CD14-positive monocyte (primary cell): Measurements from ENCODE around the gene HS1BP3. TPM values are rescaled to one million over a fixed set of nuclear protein-coding genes. Genes with fewer than 3 reads are reported as not detected.

ENCODE experiments used
- DNase-seq, 3 donors: peaks; one replicate each; pipeline ENCODE4 v3.0.0-alpha.2; 2011 to 2022
- H2AFZ ChIP-seq: 2 replicates; pipeline ENCODE4 v1.6.0; 2012; ENCODE audit warnings: mild to moderate bottlenecking, low read depth, low read length, inconsistent platforms; ENCODE audit not compliant: insufficient read depth, poor library complexity, severe bottlenecking
- H3K27ac ChIP-seq, 2 donors: 1 replicate in 1 of 2; 2 replicates in 1 of 2; pipeline ENCODE4 v1.5.1; 2012 to 2013; ENCODE audit warnings: low read length in 2 of 2, control low read depth in 1 of 2, inconsistent platforms in 1 of 2, low read depth in 1 of 2, mild to moderate bottlenecking in 1 of 2
- H3K27me3 ChIP-seq, 2 donors: one replicate each; pipeline versions ENCODE4 v1.6.0 to v1.6.1; 2011 to 2013; ENCODE audit warnings: low read length in 2 of 2; ENCODE audit not compliant: control insufficient read depth in 2 of 2, insufficient read depth in 2 of 2
- H3K36me3 ChIP-seq, 2 donors: replicated peaks in 1 of 2; 1 replicate in 1 of 2; 2 replicates in 1 of 2; pipeline versions ENCODE4 v1.5.1 to v1.6.1; 2012 to 2013; ENCODE audit warnings: low read length in 2 of 2, control low read depth in 1 of 2, inconsistent platforms in 1 of 2, mild to moderate bottlenecking in 1 of 2; ENCODE audit not compliant: insufficient read depth in 2 of 2, control insufficient read depth in 1 of 2
- H3K4me1 ChIP-seq, 2 donors: 1 replicate in 1 of 2; 2 replicates in 1 of 2; pipeline versions ENCODE4 v1.5.1 to v1.6.1; 2012 to 2013; ENCODE audit warnings: low read length in 2 of 2, control low read depth in 1 of 2, inconsistent platforms in 1 of 2, mild to moderate bottlenecking in 1 of 2, moderate library complexity in 1 of 2; ENCODE audit not compliant: insufficient read depth in 2 of 2, control insufficient read depth in 1 of 2
- H3K4me2 ChIP-seq: replicated peaks from 2 replicates; pipeline ENCODE3; 2012; ENCODE audit warnings: low read length, moderate library complexity, mild to moderate bottlenecking; ENCODE audit not compliant: poor library complexity, severe bottlenecking; ENCODE audit errors: extremely low read depth
- H3K4me3 ChIP-seq, 3 experiments: fragments of 200-600 bp in 1 of 3; sonication (generic) in 1 of 3; replicated peaks in 1 of 3; 1 replicate in 2 of 3; 2 replicates in 1 of 3; pipeline ENCODE4 v1.5.1; 2011 to 2013; ENCODE audit warnings: low read length in 3 of 3, mild to moderate bottlenecking in 3 of 3, control low read depth in 2 of 3, low read depth in 2 of 3, inconsistent platforms in 1 of 3, moderate library complexity in 1 of 3
- H3K79me2 ChIP-seq: 2 replicates; pipeline ENCODE4 v1.6.0; 2012; ENCODE audit warnings: mild to moderate bottlenecking, control low read depth, inconsistent platforms, low read length, moderate library complexity; ENCODE audit not compliant: insufficient read depth
- H3K9ac ChIP-seq: 2 replicates; pipeline ENCODE4 v1.6.0; 2017; ENCODE audit warnings: low read length, mild to moderate bottlenecking; ENCODE audit not compliant: insufficient read depth, poor library complexity, severe bottlenecking
- H3K9me3 ChIP-seq, 2 donors: replicated peaks in 1 of 2; 1 replicate in 1 of 2; 2 replicates in 1 of 2; pipeline versions ENCODE4 v1.5.1 to v1.6.1; 2012 to 2013; ENCODE audit warnings: low read length in 2 of 2, control low read depth in 1 of 2; ENCODE audit not compliant: control insufficient read depth in 1 of 2, insufficient read depth in 1 of 2
- H4K20me1 ChIP-seq: 2 replicates; pipeline ENCODE4 v1.6.0; 2012; ENCODE audit warnings: mild to moderate bottlenecking, low read length, control low read depth, moderate library complexity; ENCODE audit not compliant: insufficient read depth
- H3K27ac Mint-ChIP-seq, 7 donors: one replicate each; pipeline ENCODE4 v1.8.0; 2020; ENCODE audit warnings: mild to moderate bottlenecking in 7 of 7, mixed read lengths in 7 of 7, moderate library complexity in 6 of 7, inconsistent platforms in 2 of 7
- H3K27me3 Mint-ChIP-seq, 3 donors: one replicate each; pipeline ENCODE4 v1.8.0; 2021 to 2022; ENCODE audit warnings: low read depth in 3 of 3, mild to moderate bottlenecking in 3 of 3, mixed read lengths in 3 of 3, moderate library complexity in 3 of 3, inconsistent platforms in 1 of 3
- H3K36me3 Mint-ChIP-seq, 2 donors: one replicate each; pipeline ENCODE4 v1.8.0; 2020; ENCODE audit warnings: mixed read lengths in 2 of 2, inconsistent platforms in 1 of 2, mild to moderate bottlenecking in 1 of 2
- H3K4me1 Mint-ChIP-seq: one replicate; pipeline ENCODE4 v1.8.0; 2020; ENCODE audit warnings: mild to moderate bottlenecking, mixed read lengths
- H3K4me3 Mint-ChIP-seq, 2 donors: one replicate each; pipeline ENCODE4 v1.8.0; 2020; ENCODE audit warnings: mild to moderate bottlenecking in 2 of 2, mixed read lengths in 2 of 2, moderate library complexity in 1 of 2
- H3K9me3 Mint-ChIP-seq, 7 donors: one replicate each; pipeline ENCODE4 v1.8.0; 2020 to 2022; ENCODE audit warnings: mixed read lengths in 7 of 7, mild to moderate bottlenecking in 6 of 7, moderate library complexity in 6 of 7, inconsistent platforms in 2 of 7
- WGBS: methylation state at CpG from one replicate; pipeline ENCODE4 v1.1.5; 2013; ENCODE audit warnings: missing lambda C conversion rate; ENCODE audit not compliant: insufficient coverage; 5-methylcytosine and 5-hydroxymethylcytosine counted together
- intact Hi-C, 2 donors: fragments of 100-400 bp; cut with micrococcal nuclease; formaldehyde crosslinking; loops; one replicate each; pipeline versions ENCODE4 v1.15.0 to v1.15.1; 2023
- polyA plus RNA-seq, 3 donors: library from polyadenylated mRNA; depleted of rRNA in 1 of 3; unstranded in 2 of 3; stranded (reverse) in 1 of 3; fragments of 300-500 nt in 2 of 3; fragments of >200 nt in 1 of 3; fragmentation: Illumina TruSeq in 2 of 3; gene quantifications; 1 replicate in 2 of 3; 2 replicates in 1 of 3; pipeline ENCODE4 v1.2.3, GENCODE V29; 2012 to 2021
- TF ChIP-seq, protein P1 (sequence below): fragments of 200-600 bp; IDR thresholded peaks from one replicate; pipeline ENCODE4 v1.8.0; 2022; ENCODE audit warnings: antibody characterized with exemption, mild to moderate bottlenecking

The HS1BP3 gene
- polyA plus RNA-seq, 3 donors = 45.1 to 48.9 (median 45.4) TPM

DNA sequence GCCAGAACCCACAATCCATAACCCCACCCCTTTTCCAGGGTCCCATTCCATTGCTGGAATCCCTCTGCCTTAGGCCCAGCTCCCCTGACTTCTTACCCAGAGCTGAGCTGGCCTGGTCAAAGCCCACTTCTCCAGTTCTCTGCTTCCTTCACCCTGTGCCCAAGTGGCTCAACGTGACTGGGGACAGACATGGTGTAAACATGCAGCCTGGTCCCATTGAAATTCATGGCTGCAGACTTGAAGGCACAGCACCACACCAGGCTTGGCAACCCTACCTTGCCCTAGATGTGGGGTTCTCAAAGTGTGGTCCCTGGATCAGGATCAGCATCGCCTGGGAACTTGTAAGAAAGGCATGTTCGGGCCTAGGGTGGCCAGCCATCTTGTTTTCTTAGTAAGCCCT lies 3.7 kb downstream of the HS1BP3 start:
- Histone ChIP-seq H3K79me2 (peaks cover 43% of the 10 kb centered on the region), H3K9ac (no peak overlapping the region), H3K36me3 (peaks cover 37 to 55% of the 10 kb centered on the region in 2 donors), H2AFZ (no peak overlapping the region), H3K4me3 (no peak overlapping the region), H4K20me1 (peaks cover 70% of the 10 kb centered on the region), H3K4me1 (peaks cover 26 to 30% of the 10 kb centered on the region in 2 donors), H3K27ac (no peak overlapping the region), H3K4me2 (no peak overlapping the region), H3K27me3 (no peaks in the 10 kb centered on the region), H3K9me3 (no peaks in the 10 kb centered on the region)
- DNase-seq = no peak
- Mint-ChIP-seq H3K4me3 (no peak overlapping the region), H3K36me3 (peaks cover 51% of the 10 kb centered on the region in 2 donors), H3K27ac (peak overlapping the region in 4 of 7 donors; percentile 14 to 84 (median 65)), H3K4me1 (peaks cover 53% of the 10 kb centered on the region), H3K9me3 (peaks cover 0 to 2% (median 0%) of the 10 kb centered on the region in 7 donors), H3K27me3 (peaks cover 0 to 5% (median 2%) of the 10 kb centered on the region in 3 donors)
- intact Hi-C loops = loop anchor here in 1 of 2 donors (10.0 kb wide), 1 partner anchor 762 kb away; no protein-coding TSS in a partner anchor
- WGBS = 90% methylated on average over 2 of the region's 3 CpGs
- TF ChIP-seq, protein P1, sequence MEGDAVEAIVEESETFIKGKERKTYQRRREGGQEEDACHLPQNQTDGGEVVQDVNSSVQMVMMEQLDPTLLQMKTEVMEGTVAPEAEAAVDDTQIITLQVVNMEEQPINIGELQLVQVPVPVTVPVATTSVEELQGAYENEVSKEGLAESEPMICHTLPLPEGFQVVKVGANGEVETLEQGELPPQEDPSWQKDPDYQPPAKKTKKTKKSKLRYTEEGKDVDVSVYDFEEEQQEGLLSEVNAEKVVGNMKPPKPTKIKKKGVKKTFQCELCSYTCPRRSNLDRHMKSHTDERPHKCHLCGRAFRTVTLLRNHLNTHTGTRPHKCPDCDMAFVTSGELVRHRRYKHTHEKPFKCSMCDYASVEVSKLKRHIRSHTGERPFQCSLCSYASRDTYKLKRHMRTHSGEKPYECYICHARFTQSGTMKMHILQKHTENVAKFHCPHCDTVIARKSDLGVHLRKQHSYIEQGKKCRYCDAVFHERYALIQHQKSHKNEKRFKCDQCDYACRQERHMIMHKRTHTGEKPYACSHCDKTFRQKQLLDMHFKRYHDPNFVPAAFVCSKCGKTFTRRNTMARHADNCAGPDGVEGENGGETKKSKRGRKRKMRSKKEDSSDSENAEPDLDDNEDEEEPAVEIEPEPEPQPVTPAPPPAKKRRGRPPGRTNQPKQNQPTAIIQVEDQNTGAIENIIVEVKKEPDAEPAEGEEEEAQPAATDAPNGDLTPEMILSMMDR = no peak

DNA sequence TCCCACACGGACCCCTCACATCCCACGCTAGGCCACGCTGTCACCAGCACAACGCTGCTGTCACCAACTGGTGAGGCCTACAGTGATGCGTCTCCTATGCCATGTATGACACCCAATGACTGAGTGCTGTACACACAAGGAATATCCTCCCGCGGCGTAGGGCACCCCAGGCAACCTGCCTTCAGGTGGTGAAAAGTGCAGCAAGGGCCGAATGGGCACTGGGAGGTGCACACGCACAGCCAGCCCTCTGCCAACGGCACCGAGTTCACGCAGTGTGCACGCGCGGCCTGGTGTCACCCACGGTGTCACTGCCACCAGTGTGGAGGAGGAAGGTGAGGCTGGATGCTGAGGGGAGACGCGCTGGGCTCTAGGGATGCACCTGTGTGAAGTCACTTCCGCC lies 4.5 kb downstream of the HS1BP3 start:
- H3K4me3 ChIP-seq = no peak overlapping the region
- H3K36me3 Mint-ChIP-seq = peaks cover 58% of the 10 kb centered on the region in 2 donors
- no peaks in the 10 kb centered on the region for H3K27me3 ChIP-seq
- peak overlapping the region in 1 of 7 donors; percentile 43 for H3K27ac Mint-ChIP-seq
- peaks cover 22 to 25% of the 10 kb centered on the region in 2 donors for H3K4me1 ChIP-seq
- peaks cover 48% of the 10 kb centered on the region for H3K79me2 ChIP-seq
- peaks cover 47% of the 10 kb centered on the region for H3K4me1 Mint-ChIP-seq
- H3K9me3 ChIP-seq = no peaks in the 10 kb centered on the region
- no peak overlapping the region for H3K27ac ChIP-seq
- intact Hi-C loops = loop anchor here in 1 of 2 donors (10.0 kb wide), 1 partner anchor 762 kb away; no protein-coding TSS in a partner anchor
- no peak overlapping the region for H2AFZ ChIP-seq
- H3K4me2 ChIP-seq = no peak overlapping the region
- peaks cover 0 to 5% (median 2%) of the 10 kb centered on the region in 3 donors for H3K27me3 Mint-ChIP-seq
- TF ChIP-seq, protein P1 = no peak
- peaks cover 77% of the 10 kb centered on the region for H4K20me1 ChIP-seq
- DNase-seq = no peak
- peaks cover 0 to 2% (median 0%) of the 10 kb centered on the region in 7 donors for H3K9me3 Mint-ChIP-seq
- 85% methylated on average over 12 of the region's 20 CpGs for WGBS
- H3K36me3 ChIP-seq = peaks cover 44 to 62% of the 10 kb centered on the region in 2 donors
- H3K9ac ChIP-seq = no peak overlapping the region
- no peak overlapping the region for H3K4me3 Mint-ChIP-seq
